Measurements from ENCODE around the gene BOK.

The BOK gene, protein sequence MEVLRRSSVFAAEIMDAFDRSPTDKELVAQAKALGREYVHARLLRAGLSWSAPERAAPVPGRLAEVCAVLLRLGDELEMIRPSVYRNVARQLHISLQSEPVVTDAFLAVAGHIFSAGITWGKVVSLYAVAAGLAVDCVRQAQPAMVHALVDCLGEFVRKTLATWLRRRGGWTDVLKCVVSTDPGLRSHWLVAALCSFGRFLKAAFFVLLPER

GRCh38 chr2:241558532-241559322 lies at the start of gene BOK:
Gene BOK, plus strand, starts transcription at chr2:241558745. Its CDS starts 739 bp downstream, at chr2:241559484.
- no peak for TF ChIP-seq CTCF (IDR thresholded peaks at IDR 0.05; ENCODE audit: extremely low read depth, missing control alignments)
- DNase-seq (ENCODE audit: low spot score), result no peak

DNA sequence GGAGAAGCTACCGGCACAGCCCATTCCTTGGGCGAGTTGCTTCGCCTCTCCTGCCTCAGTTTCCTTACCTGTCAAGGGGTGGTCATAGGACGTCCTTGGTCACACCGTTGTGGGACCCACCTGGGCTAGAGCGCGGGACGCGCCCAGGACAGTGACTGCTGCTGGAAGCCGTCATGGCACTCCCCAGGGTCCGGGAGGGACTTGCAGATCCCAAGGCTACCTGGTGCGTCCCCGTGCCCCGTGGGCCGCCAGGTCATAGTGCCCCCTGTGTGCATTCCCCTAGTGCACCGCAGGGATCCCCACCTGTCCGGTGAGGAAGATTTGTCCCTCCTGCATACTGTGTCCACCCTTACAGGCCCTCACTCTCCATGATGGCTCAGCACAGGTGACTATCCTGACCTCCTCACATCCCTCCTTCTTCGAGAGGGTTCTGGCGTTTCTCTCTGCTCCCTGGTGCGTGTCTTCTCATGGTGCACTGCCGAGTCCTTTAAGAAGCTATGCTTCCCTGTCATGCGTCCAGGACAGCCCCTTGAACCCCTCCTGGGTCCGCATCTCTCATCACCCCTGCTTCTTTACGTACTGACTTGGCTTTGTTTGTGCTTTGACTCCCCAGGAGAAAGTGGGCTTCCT lies 49.3 kb upstream of the BOK start:
- TF ChIP-seq CTCF (IDR thresholded peaks at IDR 0.05; ENCODE audit: extremely low read depth, missing control alignments), result no peak
- no peak for DNase-seq (ENCODE audit: low spot score)

GRCh38 chr2:241511091-241511741 lies 47.3 kb upstream of the BOK start:
- no peak for TF ChIP-seq CTCF (IDR thresholded peaks at IDR 0.05; ENCODE audit: extremely low read depth, missing control alignments)
- DNase-seq (ENCODE audit: low spot score), result no peak

DNA sequence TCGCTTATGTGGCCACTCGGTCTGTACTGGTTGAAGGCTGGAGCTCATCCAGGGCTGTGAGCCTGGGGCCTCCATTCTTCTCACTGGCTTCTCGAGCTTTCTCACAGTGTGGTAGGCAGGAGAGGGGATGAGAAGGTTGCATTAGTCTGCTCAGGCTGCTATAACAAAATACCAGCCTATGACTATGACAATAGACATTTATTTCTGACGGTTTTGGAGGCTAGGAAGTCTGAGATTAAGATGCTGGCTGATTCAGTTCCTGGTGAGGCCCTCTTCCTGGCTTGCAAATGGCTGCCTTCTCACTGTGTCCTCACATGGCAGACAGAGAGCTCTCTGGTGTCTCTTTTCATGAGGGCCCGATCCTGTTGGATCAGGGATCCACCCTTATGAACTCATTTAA lies 44.0 kb upstream of the BOK start:
- no peak for TF ChIP-seq CTCF (IDR thresholded peaks at IDR 0.05; ENCODE audit: extremely low read depth, missing control alignments)
- no peak for DNase-seq (ENCODE audit: low spot score)

- DNase-seq (ENCODE audit: low spot score), result peak; percentile 84
- TF ChIP-seq CTCF (IDR thresholded peaks at IDR 0.05; ENCODE audit: extremely low read depth, missing control alignments), result no peak
Observed at GRCh38 chr2:241514986-241515737, 43.4 kb upstream of the BOK start.

DNA sequence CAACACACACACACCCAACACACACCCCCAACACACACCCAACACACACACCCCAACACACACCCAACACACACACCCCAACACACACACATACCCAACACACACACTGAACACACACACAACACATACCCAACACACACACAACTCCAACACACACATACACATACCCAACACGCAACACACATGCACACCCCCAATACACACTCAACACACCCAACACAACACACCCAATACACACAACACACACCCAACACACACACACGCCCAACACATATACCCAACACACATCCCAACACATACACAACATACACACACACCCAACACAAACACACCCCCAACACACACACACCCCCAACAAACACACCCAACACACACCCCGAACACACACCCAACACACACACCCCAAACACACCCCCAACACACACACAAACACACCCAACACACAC lies 42.0 kb upstream of the BOK start:
- DNase-seq (ENCODE audit: low spot score), result no peak
- TF ChIP-seq CTCF (IDR thresholded peaks at IDR 0.05; ENCODE audit: extremely low read depth, missing control alignments), result no peak

All from GM20000 (cell line).